Psoas muscle (tissue), 8 donors: ENCODE measurements around the gene ZNF460. TPM values are rescaled to one million over a fixed set of nuclear protein-coding genes. Genes with fewer than 3 reads are reported as not detected.

ENCODE experiments used
- ATAC-seq, 4 donors: fragments of 200-7000 bp; cut with Tn5 transposase; one replicate each; pipeline ENCODE4 v1.9.1; 2020; ENCODE audit warnings: moderate library complexity in 3 of 4, mild to moderate bottlenecking in 2 of 4
- DNase-seq, 2 donors: peaks; one replicate each; pipeline ENCODE4 v3.0.0-alpha.2; 2020
- H3K27ac ChIP-seq: fragments of 200-600 bp; one replicate; pipeline ENCODE4 v1.8.0; 2022
- H3K27me3 ChIP-seq, 3 donors: fragments of 200-600 bp in 1 of 3; one replicate each; pipeline versions ENCODE4 v1.6.1 to v1.8.0; 2013 to 2022; ENCODE audit warnings: low read length in 2 of 3, mild to moderate bottlenecking in 2 of 3, moderate library complexity in 1 of 3; ENCODE audit not compliant: insufficient read depth in 3 of 3
- H3K36me3 ChIP-seq, 2 donors: fragments of 200-600 bp in 1 of 2; one replicate each; pipeline versions ENCODE4 v1.6.1 to v1.8.0; 2013 to 2022; ENCODE audit warnings: low read depth in 1 of 2, mild to moderate bottlenecking in 1 of 2, moderate library complexity in 1 of 2; ENCODE audit not compliant: insufficient read depth in 1 of 2
- H3K4me1 ChIP-seq: fragments of 200-600 bp; one replicate; pipeline ENCODE4 v1.8.0; 2022
- H3K4me3 ChIP-seq: fragments of 200-600 bp; one replicate; pipeline ENCODE4 v1.8.0; 2022; ENCODE audit warnings: mild to moderate bottlenecking
- H3K9me3 ChIP-seq: fragments of 200-600 bp; one replicate; pipeline ENCODE4 v1.8.0; 2022
- CTCF ChIP-seq: fragments of 200-600 bp; IDR thresholded peaks from one replicate; pipeline ENCODE4 v1.8.0; 2022; ENCODE audit warnings: antibody characterized with exemption
- WGBS, 3 donors: extraction: QIAGEN DNeasy Blood & Tissue Kit; methylation state at CpG; one replicate each; pipeline versions ENCODE4 v1.1.6 to v1.1.7; 2013; 5-methylcytosine and 5-hydroxymethylcytosine counted together
- intact Hi-C, 2 donors: fragments of 100-400 bp; cut with DNase I; formaldehyde crosslinking; loops; one replicate each; pipeline versions ENCODE4 v1.11.0 to v1.14.2; 2022
- polyA plus RNA-seq, 3 donors: library from polyadenylated mRNA; stranded (reverse); fragments of 200-250 nt; gene quantifications; one replicate each; pipeline ENCODE4 v1.2.3, GENCODE V29; 2013
- total RNA-seq, 4 donors: library from RNA; stranded (reverse); fragmentation: NEBNext Ultra II Directional in 2 of 4; extraction: Animal tissue kit (Norgen Biotek cat#: 25700) in 2 of 4; gene quantifications; one replicate each; pipeline versions ENCODE4 v1.2.1 to v1.2.4, GENCODE V29; 2021 to 2023
- donor health status: healthy with polysubstance abuse.
- donor health status: DM: no; HTN: no; CAD: no; lungs with moderate emphysema.
- donor health status: Bipolar disorder and iron deficiency.
- donor health status: healthy.
- donor health status: DM: yes; HTN: yes; CAD: no.
- donor health status: DM: no; HTN: no; CAD: no.
- donor health status: DM: no; HTN: no; CAD: no.
- donor health status: DM: yes; HTN: yes; CAD: no.

The ZNF460 gene
- total and polyA plus RNA-seq, 7 donors: 1.0 to 54.0 (median 30.1) TPM

DNA sequence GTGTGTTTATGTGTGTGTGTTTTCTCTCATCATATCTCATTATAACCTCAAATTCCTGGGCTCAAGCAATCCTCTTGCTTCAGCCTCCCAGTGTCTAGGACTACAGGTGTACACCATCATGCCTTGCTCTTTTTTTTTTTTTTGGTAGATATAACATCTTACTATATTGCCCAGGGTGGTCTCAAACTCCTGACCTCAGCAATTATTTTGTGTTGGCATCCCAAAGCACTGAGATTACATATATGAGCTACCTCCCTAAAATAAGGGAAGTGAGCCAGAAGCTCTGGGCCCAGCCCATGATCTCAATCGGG lies 39.5 kb downstream of the ZNF460 start:
- Histone ChIP-seq H3K27me3 (peaks cover 0 to 3% (median 0%) of the 10 kb centered on the region in 3 donors), H3K27ac (peak overlapping the region; percentile 92), H3K4me3 (peak overlapping the region; percentile 84), H3K9me3 (no peaks in the 10 kb centered on the region), H3K4me1 (peaks cover 12% of the 10 kb centered on the region), H3K36me3 (peaks cover 0 to 17% of the 10 kb centered on the region in 2 donors)
- ATAC-seq (peak in 3 of 4 donors; percentile 39 to 41 (median 39)), DNase-seq (no peak)
- 0% methylated on average over 1 of the region's 1 CpG for WGBS, 3 donors
- intact Hi-C loops: loop anchor here (1.0 to 10.0 kb wide), 4 partner anchors 31 to 75 kb away; partner anchors contain the start of genes ZNF460 (in 2 of the 2), ZNF304 (in 1 of the 2) and ZNF805 (in 1 of the 2)
- no peak for TF ChIP-seq CTCF

GRCh38 chr19:57320180-57321084 lies 40.1 kb downstream of the ZNF460 start, which contains the start of gene ZNF543:
Gene ZNF543, plus strand, starts transcription at chr19:57320472. Its CDS starts 382 bp downstream, at chr19:57320854.
- H3K36me3 ChIP-seq: peaks cover 5 to 23% of the 10 kb centered on the region in 2 donors
- H3K4me1 ChIP-seq: peaks cover 12% of the 10 kb centered on the region
- peak; percentile 97 to 99 (median 98) for ATAC-seq
- H3K9me3 ChIP-seq: peaks cover 4% of the 10 kb centered on the region
- intact Hi-C loops: loop anchor here (1.0 to 10.0 kb wide), 3 partner anchors 30 to 76 kb away; partner anchors contain the start of genes ZNF304 (in 1 of the 2), ZNF460 (in 1 of the 2) and ZNF805 (in 1 of the 2)
- WGBS, 3 donors: 0 to 1% (median 0%) methylated on average over 66 to 71 of the region's 71 CpGs
- peak within 1 kb of the TSS; percentile 92 for H3K27ac ChIP-seq
- peak; percentile 97 to 98 for DNase-seq
- no peak for TF ChIP-seq CTCF
- H3K27me3 ChIP-seq: peaks cover 0 to 3% (median 0%) of the 10 kb centered on the region in 3 donors
- H3K4me3 ChIP-seq: peak within 1 kb of the TSS; percentile 84

- peaks cover 0 to 3% (median 0%) of the 10 kb centered on the region in 3 donors for H3K27me3 ChIP-seq
- peak overlapping the region; percentile 84 for H3K4me3 ChIP-seq
- H3K36me3 ChIP-seq: peaks cover 9 to 30% of the 10 kb centered on the region in 2 donors
- intact Hi-C loops: loop anchor here (2.0 to 10.0 kb wide), 2 partner anchors 30 to 76 kb away; partner anchors contain the start of genes ZNF304 (in 1 of the 2) and ZNF805 (in 1 of the 2)
- peaks cover 12% of the 10 kb centered on the region for H3K4me1 ChIP-seq
- 30 to 39% (median 30%) methylated on average over 8 of the region's 8 CpGs for WGBS, 3 donors
- H3K27ac ChIP-seq: peak overlapping the region; percentile 92
- no peak for ATAC-seq
- H3K9me3 ChIP-seq: peaks cover 4% of the 10 kb centered on the region
- DNase-seq: no peak
- TF ChIP-seq CTCF: no peak
These were observed 40.8 kb downstream of the ZNF460 start for GRCh38 chr19:57321116-57321515.

- Histone ChIP-seq H3K9me3 (peaks cover 4% of the 10 kb centered on the region), H3K4me1 (peaks cover 12% of the 10 kb centered on the region), H3K4me3 (peak overlapping the region; percentile 84), H3K36me3 (peaks cover 9 to 37% of the 10 kb centered on the region in 2 donors), H3K27ac (no peak overlapping the region), H3K27me3 (peaks cover 0 to 3% (median 0%) of the 10 kb centered on the region in 3 donors)
- no peak for TF ChIP-seq CTCF
- no peak for ATAC-seq
- intact Hi-C loops: loop anchor here (2.0 to 10.0 kb wide), 2 partner anchors 29 to 77 kb away; partner anchors contain the start of genes ZNF304 (in 1 of the 2) and ZNF805 (in 1 of the 2)
- 65 to 83% (median 80%) methylated on average over 3 of the region's 3 CpGs for WGBS, 3 donors
- DNase-seq: no peak
These were observed 41.5 kb downstream of the ZNF460 start for GRCh38 chr19:57321751-57322150.
